HepG2 (cell line): Measurements from ENCODE around the gene ITSN2. TPM values are rescaled to one million over a fixed set of nuclear protein-coding genes. Genes with fewer than 3 reads are reported as not detected.

Experiments
- ATAC-seq: fragments of 200-7000 bp; cut with Tn5 transposase; 3 replicates; pipeline ENCODE4 v1.9.1; 2020; ENCODE audit warnings: mild to moderate bottlenecking, moderate library complexity
- BruUV-seq: library from RNA; stranded (reverse); fragments of 400-500 nt; replicated peaks from 2 replicates; lab custom pipeline; 2021; lab: Mats Ljungman, UMichigan
- CTCF ChIA-PET: fragments of 300-600 bp; formaldehyde crosslinking; extraction: SDS; loops from one replicate; lab custom pipeline; 2021; ENCODE audit warnings: low total read pairs, inconsistent platforms, low intra/inter-chr PET ratio; lab: Yijun Ruan, JAX
- POLR2A ChIA-PET: fragments of 350-600 bp; sonication (Branson Sonifier 250); formaldehyde crosslinking; loops from one replicate; lab custom pipeline; 2020; ENCODE audit warnings: antibody characterized with exemption, inconsistent platforms; lab: Yijun Ruan, JAX
- DNase-seq: peaks from one replicate; pipeline ENCODE4 v3.0.0-alpha.2; 2015; ENCODE audit warnings: low spot score
- FAIRE-seq: peaks from 3 replicates; lab custom pipeline; 2011; peaks lifted over from hg19 to GRCh38; lab: Jason Lieb, UNC
- H2AFZ ChIP-seq: one replicate; pipeline ENCODE4 v1.6.1; 2011; ENCODE audit warnings: low read length, inconsistent platforms
- H3K27ac ChIP-seq: fragments of 300-600 bp; 3 replicates; pipeline ENCODE4 v1.8.0; 2011; ENCODE audit warnings: mixed run types, mild to moderate bottlenecking, mixed read lengths, low read length, inconsistent platforms; ENCODE audit not compliant: insufficient read depth; ENCODE audit errors: extremely low read length
- H3K27me3 ChIP-seq, 2 experiments: fragments of 200-600 bp in 1 of 2; 2 replicates in 1 of 2; 3 replicates in 1 of 2; pipeline versions ENCODE4 v1.6.0 to v1.8.0; 2011; ENCODE audit warnings: low read length in 2 of 2, mild to moderate bottlenecking in 2 of 2, moderate library complexity in 2 of 2, inconsistent platforms in 1 of 2; ENCODE audit not compliant: insufficient read depth in 2 of 2, control insufficient read depth in 1 of 2
- H3K36me3 ChIP-seq, 2 experiments: fragments of 200-600 bp in 1 of 2; replicated peaks in 1 of 2; 2 replicates in 1 of 2; 3 replicates in 1 of 2; pipeline versions ENCODE4 v1.5.1 to v1.8.0; 2011; ENCODE audit warnings: low read length in 2 of 2, inconsistent platforms in 1 of 2; ENCODE audit not compliant: insufficient read depth in 2 of 2, control insufficient read depth in 1 of 2
- H3K4me1 ChIP-seq: 2 replicates; pipeline ENCODE4 v1.5.1; 2012; ENCODE audit warnings: low read length, inconsistent platforms; ENCODE audit not compliant: insufficient read depth
- H3K4me2 ChIP-seq: 2 replicates; pipeline ENCODE4 v1.6.0; 2011; ENCODE audit warnings: low read depth, low read length, inconsistent platforms
- H3K4me3 ChIP-seq, 3 experiments: fragments of 200-600 bp in 1 of 3; sonication (generic), shearing (Covaris generic) in 1 of 3; replicated peaks in 1 of 3; 2 replicates each; pipeline ENCODE4 v1.5.1; 2011 to 2016; ENCODE audit warnings: low read length in 3 of 3, inconsistent platforms in 2 of 3, low read depth in 2 of 3, mild to moderate bottlenecking in 2 of 3, control low read depth in 1 of 3, mixed read lengths in 1 of 3; ENCODE audit not compliant: insufficient read depth in 1 of 3
- H3K79me2 ChIP-seq: one replicate; pipeline ENCODE4 v1.6.1; 2011; ENCODE audit warnings: low read length, inconsistent platforms; ENCODE audit not compliant: insufficient read depth
- H3K9ac ChIP-seq: 2 replicates; pipeline ENCODE4 v1.6.0; 2011; ENCODE audit warnings: mild to moderate bottlenecking, low read depth, low read length, inconsistent platforms; ENCODE audit not compliant: insufficient read depth
- H3K9me3 ChIP-seq: 2 replicates; pipeline ENCODE4 v1.5.1; 2012; ENCODE audit warnings: mild to moderate bottlenecking, low read length
- H4K20me1 ChIP-seq: 2 replicates; pipeline ENCODE4 v1.6.0; 2011; ENCODE audit warnings: inconsistent platforms, mild to moderate bottlenecking, low read length, moderate library complexity; ENCODE audit not compliant: insufficient read depth
- AGO2 ChIP-seq: fragments of 200-400 bp; formaldehyde crosslinking; optimal IDR thresholded peaks from 2 replicates; pipeline ENCODE3; 2017; ENCODE audit warnings: mild to moderate bottlenecking, low read depth, low read length, moderate library complexity
- EHMT2 ChIP-seq: fragments of 200-600 bp; sonication (generic); IDR thresholded peaks from 2 replicates; pipeline ENCODE4 v1.7.0; 2017; ENCODE audit warnings: antibody characterized with exemption, low read depth, low read length, borderline replicate concordance
- GABPB1 ChIP-seq: IDR thresholded peaks from 2 replicates; pipeline ENCODE4 v1.6.1; 2016; ENCODE audit warnings: mild to moderate bottlenecking, missing genetic modification reagents, moderate library complexity, missing compliant biosample characterization
- KDM2A ChIP-seq: sonication (generic); formaldehyde crosslinking; IDR thresholded peaks from 2 replicates; pipeline ENCODE4 v1.4.0; 2020; ENCODE audit warnings: low read depth, missing genetic modification reagents, borderline replicate concordance
- MAFG ChIP-seq: sonication (generic); formaldehyde crosslinking; IDR thresholded peaks from 2 replicates; pipeline ENCODE4 v1.5.1; 2020; ENCODE audit warnings: mild to moderate bottlenecking, missing genetic modification reagents
- PCBP2 ChIP-seq: fragments of 200-400 bp; formaldehyde crosslinking; optimal IDR thresholded peaks from 2 replicates; pipeline ENCODE3; 2018; ENCODE audit warnings: low read length, low read depth; ENCODE audit not compliant: poor library complexity, severe bottlenecking
- PHF5A ChIP-seq: IDR thresholded peaks from one replicate; pipeline ENCODE4 v1.6.1; 2018; ENCODE audit warnings: low read depth, missing genetic modification reagents; ENCODE audit not compliant: unreplicated experiment
- ZNF3 ChIP-seq: IDR thresholded peaks from 2 replicates; pipeline ENCODE4 v1.7.0; 2017; ENCODE audit warnings: inconsistent platforms
- ZSCAN29 ChIP-seq: sonication (generic); formaldehyde crosslinking; conservative IDR thresholded peaks from 2 replicates; pipeline ENCODE4 v1.4.0; 2020; ENCODE audit warnings: mild to moderate bottlenecking, missing genetic modification reagents
- WGBS: methylation state at CpG from one replicate; pipeline ENCODE4 v1.1.6; 2017; ENCODE audit warnings: low lambda C conversion rate; 5-methylcytosine and 5-hydroxymethylcytosine counted together
- in situ Hi-C: cut with HindIII; loops from 2 replicates; pipeline ENCODE4 v1.10.0; 2017; ENCODE audit warnings: low pct_unique_long_range_greater_than_20kb; ENCODE audit not compliant: extremely low pct_ligation_motif_present
- intact Hi-C: fragments of 100-400 bp; cut with micrococcal nuclease; formaldehyde crosslinking; loops from one replicate; pipeline ENCODE4 v1.10.0; 2022; ENCODE audit not compliant: unreplicated experiment
- polyA plus RNA-seq, 8 experiments: library from polyadenylated mRNA; depleted of rRNA in 3 of 8; stranded (reverse) in 7 of 8; unstranded in 1 of 8; fragments of >200 nt; fragmentation: Illumina TruSeq in 4 of 8; extraction: Trizol in 4 of 8; gene quantifications; 2 replicates each; pipeline versions ENCODE4 v1.2.1 to v1.2.3, GENCODE V29; 2011 to 2016; ENCODE audit warnings: low read depth in 4 of 8, missing spikeins in 1 of 8, mixed read lengths in 1 of 8; ENCODE audit not compliant: insufficient read depth in 1 of 8
- total RNA-seq, 5 experiments: library from RNA; depleted of rRNA; stranded (reverse); fragments of >200 nt; fragmentation: Illumina TruSeq; extraction: Trizol; gene quantifications; 2 replicates each; pipeline ENCODE4 v1.2.3, GENCODE V29; 2016; ENCODE audit warnings: low read depth in 1 of 5
- TF ChIP-seq, protein P1 (sequence below): sonication (generic); formaldehyde crosslinking; IDR thresholded peaks from 2 replicates; pipeline ENCODE4 v1.8.0; 2022; ENCODE audit warnings: mild to moderate bottlenecking, missing genetic modification reagents; ENCODE audit not compliant: insufficient replicate concordance
- TF ChIP-seq, protein P2 (sequence below): IDR thresholded peaks from 2 replicates; pipeline ENCODE4 v1.6.1; 2016; ENCODE audit warnings: control low read depth
- TF ChIP-seq, protein P3 (sequence below): sonication (generic); formaldehyde crosslinking; IDR thresholded peaks from 2 replicates; pipeline ENCODE4 v1.4.0; 2020; ENCODE audit warnings: missing genetic modification reagents

Gene ITSN2
- total and polyA plus RNA-seq, 2 of the 13 experiments (the other 11 are each of a cell fraction or from before 2014, with no cell fraction given), result 26.0 to 26.6 TPM

DNA sequence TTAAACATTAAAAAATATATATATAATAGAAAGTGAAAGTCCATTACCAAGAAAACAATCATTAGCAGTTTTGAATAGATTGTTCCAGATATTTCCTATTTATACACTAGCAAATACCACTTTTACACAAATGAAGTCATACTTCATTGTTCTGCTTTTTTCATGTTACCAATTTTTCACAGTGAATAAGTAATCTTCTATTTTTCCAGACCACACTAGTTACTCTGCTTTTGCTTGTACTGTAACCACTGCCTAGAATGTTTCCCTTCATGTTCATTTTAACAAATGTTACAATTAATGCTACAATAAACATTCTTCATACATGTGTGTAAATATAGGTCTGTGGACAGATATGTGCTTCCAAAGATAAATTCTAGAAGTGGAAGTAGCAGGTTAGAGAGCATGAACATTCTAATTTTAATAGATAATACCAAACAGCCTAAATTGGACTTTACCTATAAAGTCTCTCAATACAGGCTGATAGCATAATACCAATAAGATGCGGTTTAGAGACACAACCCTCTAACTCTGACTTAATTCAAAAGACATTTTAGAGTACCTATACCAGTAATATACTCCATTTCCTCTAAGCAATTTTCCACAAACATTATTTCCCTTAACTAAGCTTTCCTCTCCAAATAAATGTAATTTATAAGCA is 17.0 kb downstream of the ITSN2 start:
- Histone ChIP-seq H4K20me1 (no peaks in the 10 kb centered on the region; the same call in none of the 2 replicates), H3K4me2 (no peak overlapping the region), H3K9ac (no peak overlapping the region), H2AFZ (no peak overlapping the region), H3K27ac (no peak overlapping the region), H3K9me3 (no peaks in the 10 kb centered on the region), H3K27me3 (no peaks in the 10 kb centered on the region), H3K36me3 (no peaks in the 10 kb centered on the region), H3K4me3 (no peak overlapping the region), H3K4me1 (peaks cover 39% of the 10 kb centered on the region), H3K79me2 (peaks cover 44% of the 10 kb centered on the region)
- in situ Hi-C loops (no loop called here), intact Hi-C loops (no loop called here)
- no peak for FAIRE-seq
- ChIA-PET CTCF (no interaction called here), POLR2A (no interaction called here)
- ATAC-seq, result no peak
- BruUV-seq, result no TSS peak
- 100% methylated on average over 1 of the region's 1 CpG for WGBS
- no peak for TF ChIP-seq AGO2
- TF ChIP-seq PHF5A (CRISPR knock-in tag), result no peak
- TF ChIP-seq, all 625 proteins: peak for 0
- DNase-seq, result no peak

DNA sequence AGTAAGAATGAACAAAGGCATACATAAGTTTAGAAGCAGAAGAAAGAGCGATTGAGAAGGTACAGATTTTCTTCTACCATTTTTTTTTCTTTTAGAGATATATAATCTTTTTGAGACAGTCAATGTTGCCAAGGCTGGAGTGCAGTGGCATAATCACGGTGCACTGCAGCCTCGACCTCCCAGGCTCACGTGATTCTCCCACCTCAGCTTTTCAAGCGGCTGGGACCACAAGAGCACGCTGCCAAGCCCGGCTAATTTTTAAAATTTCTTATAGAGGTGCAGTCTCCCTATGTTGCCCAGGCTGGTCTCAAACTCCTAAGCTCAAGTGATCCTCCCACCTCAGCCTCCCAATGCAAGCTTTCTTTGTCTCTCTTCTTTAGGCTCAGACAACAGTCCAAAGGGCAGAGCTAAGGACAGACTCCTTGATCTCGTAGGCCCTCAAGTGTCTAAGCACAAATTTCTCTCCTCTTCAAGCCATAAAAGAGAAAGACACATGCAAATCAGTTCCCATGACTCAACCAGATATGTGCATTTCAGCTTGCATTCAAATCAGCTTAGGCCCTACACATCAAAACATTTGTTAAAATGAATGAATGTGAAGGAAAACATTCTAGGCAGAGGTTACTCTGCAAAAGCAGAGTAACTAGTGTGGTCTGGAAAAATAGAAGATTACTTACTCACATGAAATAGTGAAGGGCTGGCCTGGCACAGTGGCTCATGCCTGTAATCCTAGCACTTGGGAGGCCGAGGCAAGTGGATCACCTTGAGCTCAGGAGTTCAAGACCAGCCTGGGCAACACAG is 18.0 kb downstream of the ITSN2 start:
- peaks cover 49% of the 10 kb centered on the region for H3K4me1 ChIP-seq
- peaks cover 5% of the 10 kb centered on the region for H4K20me1 ChIP-seq
- FAIRE-seq (no peak), ATAC-seq (no peak), DNase-seq (no peak)
- CTCF ChIA-PET, result no interaction called here
- H3K27me3 ChIP-seq, result no peaks in the 10 kb centered on the region
- in situ Hi-C loops (no loop called here), intact Hi-C loops (no loop called here)
- BruUV-seq, result no TSS peak
- WGBS, result 94% methylated on average over 9 of the region's 9 CpGs
- peaks cover 37% of the 10 kb centered on the region for H3K79me2 ChIP-seq
- no peak overlapping the region for H3K4me2 ChIP-seq
- no peak overlapping the region for H3K27ac ChIP-seq
- H3K9me3 ChIP-seq, result no peaks in the 10 kb centered on the region
- no peak overlapping the region for H3K9ac ChIP-seq
- H3K36me3 ChIP-seq, result no peaks in the 10 kb centered on the region
- H2AFZ ChIP-seq, result no peak overlapping the region
- H3K4me3 ChIP-seq, result no peak overlapping the region
- POLR2A ChIA-PET, result interaction anchor here (1.1 kb wide), 1 partner anchor 18 kb away, joined by 3 read pairs; the partner anchor contains the start of gene ITSN2
- TF ChIP-seq KDM2A (CRISPR knock-in tag) (no peak), GABPB1 (CRISPR knock-in tag) (no peak), PCBP2 (no peak), ZNF3 (CRISPR knock-in tag) (no peak), ZSCAN29 (CRISPR knock-in tag) (no peak), MAFG (no peak), EHMT2 (no peak)
- TF ChIP-seq, protein P1, sequence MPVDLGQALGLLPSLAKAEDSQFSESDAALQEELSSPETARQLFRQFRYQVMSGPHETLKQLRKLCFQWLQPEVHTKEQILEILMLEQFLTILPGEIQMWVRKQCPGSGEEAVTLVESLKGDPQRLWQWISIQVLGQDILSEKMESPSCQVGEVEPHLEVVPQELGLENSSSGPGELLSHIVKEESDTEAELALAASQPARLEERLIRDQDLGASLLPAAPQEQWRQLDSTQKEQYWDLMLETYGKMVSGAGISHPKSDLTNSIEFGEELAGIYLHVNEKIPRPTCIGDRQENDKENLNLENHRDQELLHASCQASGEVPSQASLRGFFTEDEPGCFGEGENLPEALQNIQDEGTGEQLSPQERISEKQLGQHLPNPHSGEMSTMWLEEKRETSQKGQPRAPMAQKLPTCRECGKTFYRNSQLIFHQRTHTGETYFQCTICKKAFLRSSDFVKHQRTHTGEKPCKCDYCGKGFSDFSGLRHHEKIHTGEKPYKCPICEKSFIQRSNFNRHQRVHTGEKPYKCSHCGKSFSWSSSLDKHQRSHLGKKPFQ, result no peak
- TF ChIP-seq, protein P2, sequence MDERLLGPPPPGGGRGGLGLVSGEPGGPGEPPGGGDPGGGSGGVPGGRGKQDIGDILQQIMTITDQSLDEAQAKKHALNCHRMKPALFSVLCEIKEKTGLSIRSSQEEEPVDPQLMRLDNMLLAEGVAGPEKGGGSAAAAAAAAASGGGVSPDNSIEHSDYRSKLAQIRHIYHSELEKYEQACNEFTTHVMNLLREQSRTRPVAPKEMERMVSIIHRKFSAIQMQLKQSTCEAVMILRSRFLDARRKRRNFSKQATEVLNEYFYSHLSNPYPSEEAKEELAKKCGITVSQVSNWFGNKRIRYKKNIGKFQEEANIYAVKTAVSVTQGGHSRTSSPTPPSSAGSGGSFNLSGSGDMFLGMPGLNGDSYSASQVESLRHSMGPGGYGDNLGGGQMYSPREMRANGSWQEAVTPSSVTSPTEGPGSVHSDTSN, result no peak
- TF ChIP-seq, protein P3, sequence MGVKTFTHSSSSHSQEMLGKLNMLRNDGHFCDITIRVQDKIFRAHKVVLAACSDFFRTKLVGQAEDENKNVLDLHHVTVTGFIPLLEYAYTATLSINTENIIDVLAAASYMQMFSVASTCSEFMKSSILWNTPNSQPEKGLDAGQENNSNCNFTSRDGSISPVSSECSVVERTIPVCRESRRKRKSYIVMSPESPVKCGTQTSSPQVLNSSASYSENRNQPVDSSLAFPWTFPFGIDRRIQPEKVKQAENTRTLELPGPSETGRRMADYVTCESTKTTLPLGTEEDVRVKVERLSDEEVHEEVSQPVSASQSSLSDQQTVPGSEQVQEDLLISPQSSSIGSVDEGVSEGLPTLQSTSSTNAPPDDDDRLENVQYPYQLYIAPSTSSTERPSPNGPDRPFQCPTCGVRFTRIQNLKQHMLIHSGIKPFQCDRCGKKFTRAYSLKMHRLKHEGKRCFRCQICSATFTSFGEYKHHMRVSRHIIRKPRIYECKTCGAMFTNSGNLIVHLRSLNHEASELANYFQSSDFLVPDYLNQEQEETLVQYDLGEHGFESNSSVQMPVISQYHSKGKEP (CRISPR knock-in tag), result no peak
